SHP77 (cell line): Measurements from ENCODE around the gene NDUFAF7.
A peak's percentile ranks its signal among the peaks of the same experiment; 100 is the strongest.
"Not testable (repeated sequence)": the region's sequence is repeated elsewhere in the genome, so short reads cannot be mapped to it uniquely, and the experiment has no call there.

Experiments used
- DNase-seq, 2 experiments: peaks; one replicate each; lab custom pipeline; 2025; lab: John Stamatoyannopoulos, UW

Gene NDUFAF7

DNA sequence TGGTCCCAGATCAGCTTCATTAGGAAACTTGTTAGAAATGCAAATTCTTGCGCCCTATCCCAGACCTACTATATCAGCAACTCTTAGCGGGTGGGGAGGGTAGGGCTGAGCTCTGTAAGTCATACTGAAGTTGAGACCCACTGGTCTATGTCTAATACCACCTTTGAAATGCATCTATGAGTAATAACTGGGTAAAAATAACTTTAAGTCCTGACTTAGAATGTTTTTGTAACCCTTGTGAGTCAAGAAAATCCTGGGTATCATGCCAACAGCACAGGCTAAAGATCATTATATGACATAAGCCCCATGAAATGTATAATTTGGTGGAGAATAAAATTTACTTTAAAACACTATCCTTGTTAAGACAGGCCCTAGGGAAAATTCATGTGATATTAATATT is 51.7 kb downstream of the NDUFAF7 start:
- no peak for DNase-seq

DNA sequence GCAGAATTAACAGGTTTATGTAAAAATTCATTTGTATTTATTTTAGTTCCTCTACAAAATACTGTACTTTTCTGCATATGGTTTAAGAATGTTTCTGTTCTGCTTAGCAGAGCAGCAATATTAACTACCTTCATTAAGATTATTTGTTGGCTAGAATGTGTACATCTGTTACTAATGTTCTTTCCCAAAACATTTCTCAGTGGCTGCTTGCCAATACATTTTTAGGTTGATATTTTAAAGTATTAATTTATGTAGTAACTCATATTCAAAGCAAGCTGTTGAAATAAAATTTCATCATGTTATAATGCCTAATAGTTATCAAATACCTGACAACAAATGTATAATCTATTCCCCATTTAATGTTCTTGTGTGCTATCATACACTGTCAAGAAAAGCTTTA is 52.9 kb downstream of the NDUFAF7 start:
- no peak for DNase-seq

GRCh38 chr2:37287966-37288365 is 56.5 kb downstream of the NDUFAF7 start:
- DNase-seq: peak; percentile 6

GRCh38 chr2:37291680-37292079 is 60.2 kb downstream of the NDUFAF7 start:
- no peak for DNase-seq

- not testable (repeated sequence) for DNase-seq
These were observed 63.4 kb downstream of the NDUFAF7 start for GRCh38 chr2:37294858-37295257.

DNA sequence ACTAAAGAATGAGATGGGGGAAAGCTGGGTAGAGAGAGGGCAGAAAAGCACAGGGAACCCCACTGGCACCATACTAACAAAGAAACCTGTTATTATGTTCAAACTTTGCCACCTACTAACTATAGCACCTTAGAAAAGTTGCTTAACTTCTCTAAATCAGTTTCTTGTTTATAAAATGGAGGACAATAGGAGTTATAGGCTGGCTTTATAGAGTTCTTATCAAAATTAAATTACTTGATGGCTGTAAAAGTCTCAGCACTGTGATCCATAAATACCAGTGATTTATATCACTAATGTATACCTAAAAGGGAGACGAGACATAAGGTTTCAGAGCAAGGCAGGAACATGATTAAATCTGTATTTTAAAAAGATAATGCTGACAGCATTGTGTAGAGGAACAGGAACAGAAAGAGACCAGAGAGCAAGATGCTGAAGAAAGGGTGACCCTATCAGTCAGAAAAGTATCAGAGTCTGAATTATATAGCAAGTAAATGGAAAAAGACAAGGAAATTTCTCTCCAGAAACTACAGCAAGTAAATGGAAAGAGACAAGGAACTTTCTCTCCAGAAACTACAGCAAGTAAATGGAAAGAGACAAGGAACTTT is 64.1 kb downstream of the NDUFAF7 start:
- DNase-seq: no peak

GRCh38 chr2:37297632-37298031 is 66.2 kb downstream of the NDUFAF7 start:
- DNase-seq: no peak
